ENCODE results near the gene IDUA.
"Not testable (repeated sequence)": the region's sequence is repeated elsewhere in the genome, so short reads cannot be mapped to it uniquely, and the experiment has no call there.

IDUA gene

GRCh38 chr4:974668-975067, 12.2 kb upstream of the IDUA start:
- DNase-seq, result no peak
- Histone ChIP-seq H3K9ac (ENCODE audit: low read length) (no peak overlapping the region), H3K9me3 (replicated peaks; ENCODE audit: insufficient read depth, low read length) (no peaks in the 10 kb centered on the region), H3K36me3 (replicated peaks; ENCODE audit: insufficient read depth, low read length) (no peaks in the 10 kb centered on the region), H4K20me1 (ENCODE audit: insufficient read depth, low read length) (no peaks in the 10 kb centered on the region), H3K4me2 (ENCODE audit: low read depth, low read length) (no peak overlapping the region), H3F3A (ENCODE audit: insufficient read depth, low read length) (no peaks in the 10 kb centered on the region), H3K9me2 (replicated peaks; ENCODE audit: insufficient read depth, low read length) (no peaks in the 10 kb centered on the region), H2AFZ (ENCODE audit: low read length) (no peak overlapping the region), H3K27ac (ENCODE audit: low read length) (no peak overlapping the region), H3K79me2 (ENCODE audit: low read length) (no peaks in the 10 kb centered on the region), H3K4me3 (ENCODE audit: low read length) (no peak overlapping the region), H3K27me3 (replicated peaks; ENCODE audit: insufficient read depth, low read length) (no peaks in the 10 kb centered on the region), H3K4me1 (ENCODE audit: low read length) (no peaks in the 10 kb centered on the region)
- TF ChIP-seq, protein P1, sequence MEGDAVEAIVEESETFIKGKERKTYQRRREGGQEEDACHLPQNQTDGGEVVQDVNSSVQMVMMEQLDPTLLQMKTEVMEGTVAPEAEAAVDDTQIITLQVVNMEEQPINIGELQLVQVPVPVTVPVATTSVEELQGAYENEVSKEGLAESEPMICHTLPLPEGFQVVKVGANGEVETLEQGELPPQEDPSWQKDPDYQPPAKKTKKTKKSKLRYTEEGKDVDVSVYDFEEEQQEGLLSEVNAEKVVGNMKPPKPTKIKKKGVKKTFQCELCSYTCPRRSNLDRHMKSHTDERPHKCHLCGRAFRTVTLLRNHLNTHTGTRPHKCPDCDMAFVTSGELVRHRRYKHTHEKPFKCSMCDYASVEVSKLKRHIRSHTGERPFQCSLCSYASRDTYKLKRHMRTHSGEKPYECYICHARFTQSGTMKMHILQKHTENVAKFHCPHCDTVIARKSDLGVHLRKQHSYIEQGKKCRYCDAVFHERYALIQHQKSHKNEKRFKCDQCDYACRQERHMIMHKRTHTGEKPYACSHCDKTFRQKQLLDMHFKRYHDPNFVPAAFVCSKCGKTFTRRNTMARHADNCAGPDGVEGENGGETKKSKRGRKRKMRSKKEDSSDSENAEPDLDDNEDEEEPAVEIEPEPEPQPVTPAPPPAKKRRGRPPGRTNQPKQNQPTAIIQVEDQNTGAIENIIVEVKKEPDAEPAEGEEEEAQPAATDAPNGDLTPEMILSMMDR (IDR thresholded peaks at IDR 0.05; ENCODE audit: low read length), result no peak
- TF ChIP-seq EZH2 (optimal IDR thresholded peaks at IDR 0.05; ENCODE audit: low read depth, low read length) (no peak), EZH2phosphoT487 (IDR thresholded peaks at IDR 0.05; ENCODE audit: low read length) (no peak)

DNA sequence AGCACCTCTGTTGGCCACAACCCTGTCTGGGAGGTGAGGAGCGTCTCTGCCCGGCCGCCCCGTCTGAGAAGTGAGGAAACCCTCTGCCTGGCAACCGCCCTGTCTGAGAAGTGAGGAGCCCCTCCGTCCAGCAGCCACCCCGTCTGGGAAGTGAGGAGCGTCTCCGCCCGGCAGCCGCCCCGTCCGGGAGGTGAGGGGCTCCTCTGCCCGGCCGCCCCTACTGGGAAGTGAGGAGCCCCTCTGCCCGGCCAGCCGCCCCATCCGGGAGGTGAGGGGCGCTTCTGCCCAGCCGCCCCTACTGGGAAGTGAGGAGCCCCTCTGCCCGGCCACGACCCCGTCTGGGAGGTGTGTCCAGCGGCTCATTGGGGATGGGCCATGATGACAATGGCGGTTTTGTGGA, 10.8 kb upstream of the IDUA start:
- H3K9ac ChIP-seq (ENCODE audit: low read length); H3K36me3 ChIP-seq (replicated peaks; ENCODE audit: insufficient read depth, low read length); DNase-seq: not testable (repeated sequence)

GRCh38 chr4:978957-979701, 7.7 kb upstream of the IDUA start:
- H3K4me3 ChIP-seq (ENCODE audit: low read length), result no peak overlapping the region
- no peaks in the 10 kb centered on the region for H3K36me3 ChIP-seq (replicated peaks; ENCODE audit: insufficient read depth, low read length)
- H3K4me1 ChIP-seq (ENCODE audit: low read length), result no peaks in the 10 kb centered on the region
- no peaks in the 10 kb centered on the region for H3K27me3 ChIP-seq (replicated peaks; ENCODE audit: insufficient read depth, low read length)
- H3K9ac ChIP-seq (ENCODE audit: low read length), result no peak overlapping the region
- no peak for DNase-seq
- TF ChIP-seq EZH2phosphoT487 (IDR thresholded peaks at IDR 0.05; ENCODE audit: low read length) (no peak), EZH2 (optimal IDR thresholded peaks at IDR 0.05; ENCODE audit: low read depth, low read length) (no peak)
- H2AFZ ChIP-seq (ENCODE audit: low read length), result no peak overlapping the region
- H3K27ac ChIP-seq (ENCODE audit: low read length), result no peak overlapping the region
- no peaks in the 10 kb centered on the region for H3K79me2 ChIP-seq (ENCODE audit: low read length)
- H3F3A ChIP-seq (ENCODE audit: insufficient read depth, low read length), result no peaks in the 10 kb centered on the region
- no peaks in the 10 kb centered on the region for H4K20me1 ChIP-seq (ENCODE audit: insufficient read depth, low read length)
- H3K4me2 ChIP-seq (ENCODE audit: low read depth, low read length), result no peak overlapping the region
- H3K9me2 ChIP-seq (replicated peaks; ENCODE audit: insufficient read depth, low read length), result no peaks in the 10 kb centered on the region
- H3K9me3 ChIP-seq (replicated peaks; ENCODE audit: insufficient read depth, low read length), result no peaks in the 10 kb centered on the region

More for the DNA sequence above, 10.8 kb upstream of the IDUA start:
- not testable (repeated sequence) for H3K4me3 ChIP-seq (ENCODE audit: low read length); H3K9me3 ChIP-seq (replicated peaks; ENCODE audit: insufficient read depth, low read length); H3K79me2 ChIP-seq (ENCODE audit: low read length); H3K4me1 ChIP-seq (ENCODE audit: low read length); H3K27ac ChIP-seq (ENCODE audit: low read length); H3K4me2 ChIP-seq (ENCODE audit: low read depth, low read length); H2AFZ ChIP-seq (ENCODE audit: low read length); H3K27me3 ChIP-seq (replicated peaks; ENCODE audit: insufficient read depth, low read length); H3K9me2 ChIP-seq (replicated peaks; ENCODE audit: insufficient read depth, low read length); H3F3A ChIP-seq (ENCODE audit: insufficient read depth, low read length); H4K20me1 ChIP-seq (ENCODE audit: insufficient read depth, low read length)

GRCh38 chr4:982291-982690, 4.6 kb upstream of the IDUA start:
- no peaks in the 10 kb centered on the region for H3K27me3 ChIP-seq (replicated peaks; ENCODE audit: insufficient read depth, low read length)
- no peak overlapping the region for H3K27ac ChIP-seq (ENCODE audit: low read length)
- no peaks in the 10 kb centered on the region for H3K4me1 ChIP-seq (ENCODE audit: low read length)
- H3K9me3 ChIP-seq (replicated peaks; ENCODE audit: insufficient read depth, low read length), result no peaks in the 10 kb centered on the region
- H3K36me3 ChIP-seq (replicated peaks; ENCODE audit: insufficient read depth, low read length), result no peaks in the 10 kb centered on the region
- no peaks in the 10 kb centered on the region for H3K79me2 ChIP-seq (ENCODE audit: low read length)
- H3F3A ChIP-seq (ENCODE audit: insufficient read depth, low read length), result no peaks in the 10 kb centered on the region
- no peak overlapping the region for H2AFZ ChIP-seq (ENCODE audit: low read length)
- DNase-seq, result no peak
- TF ChIP-seq, protein P1 (IDR thresholded peaks at IDR 0.05; ENCODE audit: low read length), result no peak
- no peak for TF ChIP-seq EZH2 (optimal IDR thresholded peaks at IDR 0.05; ENCODE audit: low read depth, low read length)
- TF ChIP-seq EZH2phosphoT487 (IDR thresholded peaks at IDR 0.05; ENCODE audit: low read length), result no peak
- H4K20me1 ChIP-seq (ENCODE audit: insufficient read depth, low read length), result no peaks in the 10 kb centered on the region
- no peaks in the 10 kb centered on the region for H3K9me2 ChIP-seq (replicated peaks; ENCODE audit: insufficient read depth, low read length)
- no peak overlapping the region for H3K4me2 ChIP-seq (ENCODE audit: low read depth, low read length)
- H3K9ac ChIP-seq (ENCODE audit: low read length), result no peak overlapping the region
- no peak overlapping the region for H3K4me3 ChIP-seq (ENCODE audit: low read length)
